B cell (primary cell): Measurements from ENCODE around the gene AFF2. TPM values are rescaled to one million over a fixed set of nuclear protein-coding genes. Genes with fewer than 3 reads are reported as not detected.

Experiments used
- ATAC-seq: fragments of 200-7000 bp; cut with Tn5 transposase; one replicate; pipeline ENCODE4 v1.10.0; 2021; ENCODE audit warnings: low read depth, mild to moderate bottlenecking, moderate number of reproducible peaks, moderate library complexity
- CTCF ChIA-PET: fragments of 350-600 bp; sonication (Branson Sonifier 250); formaldehyde crosslinking; loops from one replicate; lab custom pipeline; 2021; ENCODE audit warnings: antibody characterized with exemption, inconsistent platforms; lab: Charles Lee
- POLR2A ChIA-PET: fragments of 350-600 bp; sonication (Branson Sonifier 250); formaldehyde crosslinking; loops from one replicate; lab custom pipeline; 2021; ENCODE audit warnings: antibody characterized with exemption; lab: Charles Lee
- DNase-seq: peaks from one replicate; pipeline ENCODE4 v3.0.0; 2013
- H2AFZ ChIP-seq: 2 replicates; pipeline ENCODE4 v1.6.1; 2012; ENCODE audit warnings: mild to moderate bottlenecking, low read depth, low read length; ENCODE audit not compliant: insufficient read depth, poor library complexity, severe bottlenecking
- H3K27ac ChIP-seq, 2 donors: 1 replicate in 1 of 2; 2 replicates in 1 of 2; pipeline ENCODE4 v1.5.1; 2012 to 2013; ENCODE audit warnings: low read length in 2 of 2, mild to moderate bottlenecking in 2 of 2, moderate library complexity in 1 of 2
- H3K27me3 ChIP-seq, 4 experiments: fragments of 200-600 bp in 1 of 4; sonication (generic) in 1 of 4; replicated peaks in 1 of 4; 1 replicate in 2 of 4; 2 replicates in 2 of 4; pipeline versions ENCODE4 v1.6.1 to v1.7.0; 2013 to 2016; ENCODE audit warnings: low read length in 3 of 4, mild to moderate bottlenecking in 2 of 4, mixed read lengths in 1 of 4, moderate library complexity in 1 of 4; ENCODE audit not compliant: insufficient read depth in 4 of 4, control insufficient read depth in 3 of 4; ENCODE audit errors: control extremely low read depth in 1 of 4
- H3K36me3 ChIP-seq, 2 experiments: replicated peaks in 1 of 2; 1 replicate in 1 of 2; 2 replicates in 1 of 2; pipeline versions ENCODE4 v1.6.1 to v1.7.1; 2013; ENCODE audit warnings: low read length in 1 of 2; ENCODE audit not compliant: insufficient read depth in 2 of 2, control insufficient read depth in 1 of 2; ENCODE audit errors: control extremely low read depth in 1 of 2, extremely low read depth in 1 of 2
- H3K4me1 ChIP-seq, 2 donors: fragments of 200-600 bp in 1 of 2; sonication (generic) in 1 of 2; 1 replicate in 1 of 2; 2 replicates in 1 of 2; pipeline versions ENCODE4 v1.5.1 to v1.6.1; 2013 to 2017; ENCODE audit warnings: low read length in 2 of 2; ENCODE audit not compliant: control insufficient read depth in 2 of 2, insufficient read depth in 2 of 2
- H3K4me2 ChIP-seq: replicated peaks from 2 replicates; pipeline ENCODE3; 2012; ENCODE audit warnings: mild to moderate bottlenecking, low read depth, low read length; ENCODE audit not compliant: poor library complexity, severe bottlenecking
- H3K4me3 ChIP-seq, 5 experiments: fragments of 200-600 bp in 1 of 5; sonication (generic) in 1 of 5; 1 replicate in 3 of 5; 2 replicates in 2 of 5; pipeline versions ENCODE4 v1.5.1 to v1.7.0; 2011 to 2016; ENCODE audit warnings: low read length in 4 of 5, mild to moderate bottlenecking in 4 of 5, low read depth in 2 of 5, control low read depth in 1 of 5, moderate library complexity in 1 of 5; ENCODE audit not compliant: insufficient read depth in 1 of 5; ENCODE audit errors: control extremely low read depth in 1 of 5, extremely low read depth in 1 of 5
- H3K79me2 ChIP-seq: fragments of 200-600 bp; sonication (generic); one replicate; pipeline ENCODE4 v1.6.0; 2016; ENCODE audit warnings: low read length; ENCODE audit not compliant: control insufficient read depth, insufficient read depth
- H3K9ac ChIP-seq: fragments of 200-600 bp; sonication (generic); 2 replicates; pipeline ENCODE4 v1.6.1; 2017; ENCODE audit warnings: mild to moderate bottlenecking, low read length, moderate library complexity
- H3K9me3 ChIP-seq, 3 donors: one replicate each; pipeline versions ENCODE4 v1.6.1 to v1.7.1; 2013; ENCODE audit warnings: low read length in 2 of 3; ENCODE audit not compliant: control insufficient read depth in 2 of 3, insufficient read depth in 1 of 3; ENCODE audit errors: control extremely low read depth in 1 of 3
- H4K20me1 ChIP-seq: 2 replicates; pipeline ENCODE4 v1.6.0; 2012; ENCODE audit warnings: mild to moderate bottlenecking, low read length; ENCODE audit not compliant: insufficient read depth, control insufficient read depth, poor library complexity, severe bottlenecking
- H3K27ac Mint-ChIP-seq: one replicate; pipeline ENCODE4 v1.8.0; 2021; ENCODE audit warnings: mixed read lengths
- H3K27me3 Mint-ChIP-seq: one replicate; pipeline ENCODE4 v1.8.0; 2021; ENCODE audit warnings: mixed read lengths
- H3K4me1 Mint-ChIP-seq: one replicate; pipeline ENCODE4 v1.8.0; 2021; ENCODE audit warnings: mixed read lengths
- H3K4me3 Mint-ChIP-seq: one replicate; pipeline ENCODE4 v1.8.0; 2021; ENCODE audit warnings: mixed read lengths
- H3K9me3 Mint-ChIP-seq: one replicate; pipeline ENCODE4 v1.8.0; 2022; ENCODE audit warnings: mixed read lengths; ENCODE audit not compliant: insufficient read depth
- CTCF ChIP-seq: fragments of 200-600 bp; IDR thresholded peaks from one replicate; pipeline ENCODE4 v1.8.0; 2022; ENCODE audit warnings: antibody characterized with exemption, mild to moderate bottlenecking
- EZH2 ChIP-seq: IDR thresholded peaks from 2 replicates; pipeline ENCODE4 v1.6.1; 2012; ENCODE audit warnings: borderline replicate concordance, low read depth, mild to moderate bottlenecking, moderate library complexity, low read length; ENCODE audit not compliant: insufficient read depth, poor library complexity, severe bottlenecking
- WGBS: methylation state at CpG from one replicate; pipeline ENCODE4 v1.1.5; 2013; ENCODE audit warnings: missing lambda C conversion rate; ENCODE audit not compliant: insufficient coverage; 5-methylcytosine and 5-hydroxymethylcytosine counted together
- intact Hi-C: fragments of 100-400 bp; cut with micrococcal nuclease; formaldehyde crosslinking; loops from one replicate; pipeline ENCODE4 v1.10.0; 2022
- polyA plus RNA-seq: library from polyadenylated mRNA; depleted of rRNA; stranded (reverse); fragments of >200 nt; gene quantifications from 2 replicates; pipeline ENCODE4 v1.2.3, GENCODE V29; 2012
- total RNA-seq, 2 donors: library from RNA; stranded (reverse); fragments of 120-200 nt in 1 of 2; gene quantifications; 1 replicate in 1 of 2; 2 replicates in 1 of 2; pipeline versions ENCODE4 v1.2.3 to v1.2.4, GENCODE V29; 2013 to 2022

The AFF2 gene
- total and polyA plus RNA-seq, 2 donors (not counting 1 experiment from before 2014, with no cell fraction given) = 0.06 to 12.0 TPM

GRCh38 chrX:148522006-148522405 is 21.6 kb downstream of the AFF2 start:
- Histone ChIP-seq H3K9me3 (no peaks in the 10 kb centered on the region), H3K27me3 (no peaks in the 10 kb centered on the region), H3K4me3 (no peak overlapping the region), H3K4me1 (no peaks in the 10 kb centered on the region), H3K4me2 (no peak overlapping the region), H3K9ac (no peak overlapping the region), H3K79me2 (no peaks in the 10 kb centered on the region), H3K36me3 (no peaks in the 10 kb centered on the region), H2AFZ (no peak overlapping the region), H4K20me1 (no peaks in the 10 kb centered on the region), H3K27ac (no peak overlapping the region)
- POLR2A ChIA-PET = no interaction called here
- Mint-ChIP-seq H3K4me1 (peaks cover 8% of the 10 kb centered on the region), H3K27me3 (no peaks in the 10 kb centered on the region), H3K4me3 (no peak overlapping the region), H3K27ac (no peak overlapping the region), H3K9me3 (no peaks in the 10 kb centered on the region)
- intact Hi-C loops = no loop called here
- ATAC-seq = no peak
- CTCF ChIA-PET = no interaction called here
- 83% methylated on average over 1 of the region's 5 CpGs for WGBS
- TF ChIP-seq CTCF (no peak), EZH2 (no peak)
- DNase-seq = no peak

- no peak overlapping the region for H3K9ac ChIP-seq
- no peaks in the 10 kb centered on the region for H3K79me2 ChIP-seq
- Mint-ChIP-seq H3K9me3 (no peaks in the 10 kb centered on the region), H3K4me1 (peaks cover 8% of the 10 kb centered on the region), H3K27ac (no peak overlapping the region), H3K27me3 (no peaks in the 10 kb centered on the region), H3K4me3 (no peak overlapping the region)
- H3K4me3 ChIP-seq = no peak overlapping the region
- no peaks in the 10 kb centered on the region for H4K20me1 ChIP-seq
- no peak overlapping the region for H3K27ac ChIP-seq
- H3K27me3 ChIP-seq = no peaks in the 10 kb centered on the region
- H2AFZ ChIP-seq = no peak overlapping the region
- ChIA-PET CTCF (no interaction called here), POLR2A (no interaction called here)
- no peaks in the 10 kb centered on the region for H3K4me1 ChIP-seq
- no peak for DNase-seq
- H3K36me3 ChIP-seq = no peaks in the 10 kb centered on the region
- H3K4me2 ChIP-seq = no peak overlapping the region
- intact Hi-C loops = no loop called here
- no peak for ATAC-seq
- TF ChIP-seq EZH2 (no peak), CTCF (no peak)
- WGBS = no CpG with 5 or more reads among the region's 6 CpGs
- no peaks in the 10 kb centered on the region for H3K9me3 ChIP-seq
Measured at GRCh38 chrX:148523303-148524080, 23.1 kb downstream of the AFF2 start.
